Panc1 (cell line): Measurements from ENCODE around the gene CHRNA3. TPM values are rescaled to one million over a fixed set of nuclear protein-coding genes. Genes with fewer than 3 reads are reported as not detected.

ENCODE experiments used
- ATAC-seq: fragments of 200-7000 bp; cut with Tn5 transposase; 2 replicates; pipeline ENCODE4 v1.9.1; 2020; ENCODE audit warnings: mild to moderate bottlenecking, moderate library complexity
- BruUV-seq: library from RNA; stranded (reverse); fragments of 400-500 nt; replicated peaks from 2 replicates; lab custom pipeline; 2021; lab: Mats Ljungman, UMichigan
- CTCF ChIA-PET: fragments of 300-600 bp; sonication (Branson Sonifier 250); formaldehyde crosslinking; loops from one replicate; lab custom pipeline; 2022; ENCODE audit warnings: antibody characterized with exemption; lab: Charles Lee
- POLR2A ChIA-PET: fragments of 300-600 bp; sonication (Branson Sonifier 250); formaldehyde crosslinking; loops from one replicate; lab custom pipeline; 2022; ENCODE audit warnings: antibody characterized with exemption; lab: Charles Lee
- DNase-seq: peaks from one replicate; pipeline ENCODE4 v3.0.0-alpha.2; 2010; ENCODE audit warnings: low read depth, low spot score
- H3K27ac ChIP-seq: 2 replicates; pipeline ENCODE4 v1.5.1; 2011; ENCODE audit warnings: mild to moderate bottlenecking, low read length, inconsistent platforms
- H3K27me3 ChIP-seq: fragments of 200-500 bp; sonication (Bioruptor generic); 2 replicates; pipeline ENCODE4 v1.6.0; 2014; ENCODE audit warnings: low read length, inconsistent platforms; ENCODE audit not compliant: control insufficient read depth, insufficient read depth
- H3K36me3 ChIP-seq: fragments of 200-500 bp; sonication (Bioruptor generic); 2 replicates; pipeline ENCODE4 v1.5.1; 2014; ENCODE audit warnings: inconsistent platforms, mild to moderate bottlenecking, low read length, moderate library complexity; ENCODE audit not compliant: control insufficient read depth, insufficient read depth
- H3K4me1 ChIP-seq: 2 replicates; pipeline ENCODE4 v1.5.1; 2011; ENCODE audit warnings: inconsistent platforms, mild to moderate bottlenecking, low read length, moderate library complexity; ENCODE audit not compliant: control insufficient read depth, insufficient read depth
- H3K4me3 ChIP-seq, 2 experiments: 2 replicates each; pipeline ENCODE4 v1.5.1; 2011 to 2012; ENCODE audit warnings: low read depth in 2 of 2, low read length in 2 of 2, mild to moderate bottlenecking in 2 of 2, inconsistent platforms in 1 of 2, moderate library complexity in 1 of 2
- H3K9me3 ChIP-seq: fragments of 200-500 bp; sonication (Bioruptor generic); 2 replicates; pipeline ENCODE4 v1.5.1; 2014; ENCODE audit warnings: low read depth, mild to moderate bottlenecking, inconsistent platforms, low read length, moderate library complexity; ENCODE audit not compliant: control insufficient read depth, insufficient read depth
- CTCF ChIP-seq: fragments of 450-650 bp; IDR thresholded peaks from 2 replicates; pipeline ENCODE4 v1.5.1; 2017; ENCODE audit warnings: mild to moderate bottlenecking
- POLR2AphosphoS5 ChIP-seq: IDR thresholded peaks from 2 replicates; pipeline ENCODE4 v1.6.1; 2012; ENCODE audit warnings: mild to moderate bottlenecking, low read depth, low read length, moderate library complexity
- REST ChIP-seq, 2 experiments: IDR thresholded peaks; 2 replicates each; pipeline ENCODE4 v1.6.1; 2011 to 2012; ENCODE audit warnings: low read depth in 2 of 2, control low read depth in 1 of 2, low read length in 1 of 2, mild to moderate bottlenecking in 1 of 2, moderate library complexity in 1 of 2; ENCODE audit not compliant: insufficient read depth in 1 of 2
- SIN3A ChIP-seq: IDR thresholded peaks from 2 replicates; pipeline ENCODE4 v1.6.1; 2012; ENCODE audit warnings: low read depth, mild to moderate bottlenecking, low read length, moderate library complexity, borderline replicate concordance; ENCODE audit not compliant: insufficient read depth
- TCF7L2 ChIP-seq: IDR thresholded peaks from 2 replicates; pipeline ENCODE4 v1.6.1; 2011; ENCODE audit warnings: mild to moderate bottlenecking, low read depth, low read length, inconsistent platforms
- in situ Hi-C: cut with HindIII; loops from 2 replicates; pipeline ENCODE4 v1.10.0; 2016; ENCODE audit warnings: low sequenced_read_pairs, low pct_unique_long_range_greater_than_20kb
- intact Hi-C: fragments of 100-400 bp; cut with micrococcal nuclease; formaldehyde crosslinking; loops from one replicate; pipeline ENCODE4 v1.10.0; 2022; ENCODE audit not compliant: unreplicated experiment
- total RNA-seq: library from RNA; stranded (reverse); gene quantifications from one replicate; pipeline ENCODE4 v1.2.1, GENCODE V29; 2021; ENCODE audit not compliant: unreplicated experiment

CHRNA3 gene
- total RNA-seq, 1 experiment from 2014 or later, result 0.31 TPM

- in situ Hi-C loops (no loop called here), intact Hi-C loops (no loop called here)
- DNase-seq (no peak), ATAC-seq (no peak)
- Histone ChIP-seq H3K9me3 (no peaks in the 10 kb centered on the region), H3K4me1 (no peaks in the 10 kb centered on the region), H3K4me3 (no peak overlapping the region), H3K27ac (no peak overlapping the region), H3K36me3 (no peaks in the 10 kb centered on the region), H3K27me3 (peaks cover 2% of the 10 kb centered on the region; the same call in 1 of the 2 replicates)
- TF ChIP-seq REST (IDR thresholded peaks at IDR 0.05; ENCODE audit: insufficient read depth in 1 of 2, low read depth in 2 of 2, low read length in 1 of 2) (no peak), TCF7L2 (no peak)
- BruUV-seq, result no TSS peak
- ChIA-PET POLR2A (no interaction called here), CTCF (interaction anchor here (1.4 kb wide), 1 partner anchor 11 kb away, joined by 4 read pairs; no protein-coding TSS in a partner anchor)
Observed at GRCh38 chr15:78627348-78627747, 6.6 kb upstream of the CHRNA3 start.

- no TSS peak for BruUV-seq
- TF ChIP-seq REST (IDR thresholded peaks at IDR 0.05; ENCODE audit: insufficient read depth in 1 of 2, low read depth in 2 of 2, low read length in 1 of 2) (no peak), POLR2AphosphoS5 (no peak), SIN3A (no peak), TCF7L2 (no peak), CTCF (no peak)
- Histone ChIP-seq H3K36me3 (no peaks in the 10 kb centered on the region), H3K9me3 (no peaks in the 10 kb centered on the region), H3K27ac (no peak overlapping the region), H3K4me1 (no peaks in the 10 kb centered on the region), H3K4me3 (no peak overlapping the region), H3K27me3 (peaks cover 4% of the 10 kb centered on the region; the same call in 1 of the 2 replicates)
- ChIA-PET CTCF (interaction anchor here (1.4 kb wide), 1 partner anchor 12 kb away, joined by 4 read pairs; no protein-coding TSS in a partner anchor), POLR2A (no interaction called here)
- DNase-seq, result no peak
- ATAC-seq, result no peak
- intact Hi-C loops (no loop called here), in situ Hi-C loops (no loop called here)
Observed at GRCh38 chr15:78626381-78626995, 5.7 kb upstream of the CHRNA3 start.
